Hepatocyte (in vitro differentiated cells): ENCODE data around the gene AKR1B1. TPM values are rescaled to one million over a fixed set of nuclear protein-coding genes. Genes with fewer than 3 reads are reported as not detected.

Experiments used
- DNase-seq: peaks from one replicate; pipeline ENCODE4 v3.0.0-alpha.2; 2016; ENCODE audit warnings: low spot score
- H2AFZ ChIP-seq: fragments of 200-600 bp; sonication (generic); 2 replicates; pipeline ENCODE4 v1.6.0; 2016; ENCODE audit warnings: antibody characterized with exemption, mild to moderate bottlenecking
- H3K27ac ChIP-seq: fragments of 200-600 bp; sonication (generic); 2 replicates; pipeline ENCODE4 v1.5.1; 2016; ENCODE audit warnings: mild to moderate bottlenecking
- H3K27me3 ChIP-seq: fragments of 200-600 bp; sonication (generic); 2 replicates; pipeline ENCODE4 v1.6.1; 2016
- H3K36me3 ChIP-seq: fragments of 200-600 bp; sonication (generic); replicated peaks from 2 replicates; pipeline ENCODE4 v1.5.1; 2016; ENCODE audit warnings: low read depth; ENCODE audit not compliant: insufficient read depth
- H3K4me1 ChIP-seq: fragments of 200-600 bp; sonication (generic); 2 replicates; pipeline ENCODE4 v1.5.1; 2016; ENCODE audit warnings: mild to moderate bottlenecking, moderate library complexity; ENCODE audit not compliant: insufficient read depth
- H3K4me2 ChIP-seq: fragments of 200-600 bp; sonication (generic); 2 replicates; pipeline ENCODE4 v1.6.0; 2016
- H3K4me3 ChIP-seq: fragments of 200-600 bp; sonication (generic); 2 replicates; pipeline ENCODE4 v1.5.1; 2016; ENCODE audit warnings: mild to moderate bottlenecking
- H3K79me2 ChIP-seq: fragments of 200-600 bp; sonication (generic); 2 replicates; pipeline ENCODE4 v1.6.0; 2017; ENCODE audit warnings: mild to moderate bottlenecking
- H3K9me2 ChIP-seq: fragments of 200-600 bp; sonication (generic); replicated peaks from 2 replicates; pipeline ENCODE4 v1.6.0; 2017; ENCODE audit warnings: mild to moderate bottlenecking; ENCODE audit not compliant: insufficient read depth
- H3K9me3 ChIP-seq: fragments of 200-600 bp; sonication (generic); 2 replicates; pipeline ENCODE4 v1.5.1; 2016; ENCODE audit warnings: low read depth, mild to moderate bottlenecking
- H4K20me1 ChIP-seq: fragments of 200-600 bp; sonication (generic); 2 replicates; pipeline ENCODE4 v1.6.0; 2016; ENCODE audit warnings: mild to moderate bottlenecking; ENCODE audit not compliant: insufficient read depth, poor library complexity, severe bottlenecking
- EZH2 ChIP-seq: fragments of 200-600 bp; sonication (generic); IDR thresholded peaks from 2 replicates; pipeline ENCODE4 v1.6.1; 2016; ENCODE audit warnings: antibody characterized with exemption, mild to moderate bottlenecking, borderline replicate concordance
- EZH2phosphoT487 ChIP-seq: fragments of 200-600 bp; sonication (generic); IDR thresholded peaks from one replicate; pipeline ENCODE4 v1.6.1; 2018; ENCODE audit warnings: antibody characterized with exemption, mild to moderate bottlenecking, low read depth, moderate library complexity; ENCODE audit not compliant: unreplicated experiment, severe bottlenecking
- WGBS: methylation state at CpG from one replicate; pipeline ENCODE4 v1.1.6; 2016; ENCODE audit warnings: low lambda C conversion rate; ENCODE audit errors: missing lambda C conversion rate; 5-methylcytosine and 5-hydroxymethylcytosine counted together
- polyA plus RNA-seq: library from polyadenylated mRNA; unstranded; fragments of >200 nt; fragmentation: Nextera tagmentation; extraction: Ambion mirVana; gene quantifications from 2 replicates; pipeline ENCODE4 v1.2.1, GENCODE V29; 2016
- total RNA-seq: library from RNA; depleted of rRNA; stranded (reverse); fragments of >200 nt; gene quantifications from 2 replicates; pipeline ENCODE4 v1.2.3, GENCODE V29; 2014
- TF ChIP-seq, protein P1 (sequence below): fragments of 200-600 bp; sonication (generic); IDR thresholded peaks from 2 replicates; pipeline ENCODE4 v1.5.1; 2016; ENCODE audit warnings: antibody characterized with exemption, mild to moderate bottlenecking; ENCODE audit not compliant: poor library complexity

Gene AKR1B1
- total and polyA plus RNA-seq, 2 experiments from 2014 or later, result 129 to 342 TPM

- TF ChIP-seq, protein P1, sequence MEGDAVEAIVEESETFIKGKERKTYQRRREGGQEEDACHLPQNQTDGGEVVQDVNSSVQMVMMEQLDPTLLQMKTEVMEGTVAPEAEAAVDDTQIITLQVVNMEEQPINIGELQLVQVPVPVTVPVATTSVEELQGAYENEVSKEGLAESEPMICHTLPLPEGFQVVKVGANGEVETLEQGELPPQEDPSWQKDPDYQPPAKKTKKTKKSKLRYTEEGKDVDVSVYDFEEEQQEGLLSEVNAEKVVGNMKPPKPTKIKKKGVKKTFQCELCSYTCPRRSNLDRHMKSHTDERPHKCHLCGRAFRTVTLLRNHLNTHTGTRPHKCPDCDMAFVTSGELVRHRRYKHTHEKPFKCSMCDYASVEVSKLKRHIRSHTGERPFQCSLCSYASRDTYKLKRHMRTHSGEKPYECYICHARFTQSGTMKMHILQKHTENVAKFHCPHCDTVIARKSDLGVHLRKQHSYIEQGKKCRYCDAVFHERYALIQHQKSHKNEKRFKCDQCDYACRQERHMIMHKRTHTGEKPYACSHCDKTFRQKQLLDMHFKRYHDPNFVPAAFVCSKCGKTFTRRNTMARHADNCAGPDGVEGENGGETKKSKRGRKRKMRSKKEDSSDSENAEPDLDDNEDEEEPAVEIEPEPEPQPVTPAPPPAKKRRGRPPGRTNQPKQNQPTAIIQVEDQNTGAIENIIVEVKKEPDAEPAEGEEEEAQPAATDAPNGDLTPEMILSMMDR, result no peak
- TF ChIP-seq EZH2phosphoT487, result no peak
- TF ChIP-seq EZH2, result no peak
- Histone ChIP-seq H3K9me2 (no peaks in the 10 kb centered on the region), H3K4me3 (no peak overlapping the region), H3K9me3 (no peaks in the 10 kb centered on the region), H4K20me1 (no peaks in the 10 kb centered on the region), H3K27ac (no peak overlapping the region), H2AFZ (no peak overlapping the region), H3K36me3 (no peaks in the 10 kb centered on the region), H3K4me2 (no peak overlapping the region), H3K79me2 (peaks cover 12% of the 10 kb centered on the region), H3K4me1 (no peaks in the 10 kb centered on the region), H3K27me3 (no peaks in the 10 kb centered on the region)
- WGBS, result 92% methylated on average over 1 of the region's 1 CpG
- DNase-seq, result no peak
Observed at GRCh38 chr7:134461916-134462315, 3.0 kb upstream of the AKR1B1 start.

DNA sequence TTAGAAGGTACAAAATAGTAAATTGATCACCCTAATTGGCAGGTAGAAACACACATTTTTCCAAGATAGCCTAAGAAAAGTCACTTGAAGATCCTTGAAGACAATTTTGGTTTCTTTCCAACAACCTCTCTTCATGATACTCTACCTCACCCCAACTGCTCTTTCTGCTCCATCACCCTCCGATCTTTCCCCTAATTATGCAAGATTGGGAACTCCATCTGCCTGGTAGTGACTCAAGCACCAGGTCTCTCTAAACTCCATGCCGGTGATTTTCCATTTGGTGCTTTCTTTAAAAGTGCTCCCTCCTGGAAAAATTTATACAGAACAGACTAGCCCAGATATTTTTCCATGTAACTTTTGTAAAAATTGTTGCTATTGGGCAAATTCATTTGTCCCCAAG is 1.1 kb upstream of the AKR1B1 start:
- no peaks in the 10 kb centered on the region for H3K27me3 ChIP-seq
- H3K9me3 ChIP-seq, result no peaks in the 10 kb centered on the region
- peaks cover 18% of the 10 kb centered on the region for H3K79me2 ChIP-seq
- H2AFZ ChIP-seq, result no peak overlapping the region
- no peak overlapping the region for H3K4me3 ChIP-seq
- H4K20me1 ChIP-seq, result no peaks in the 10 kb centered on the region
- peak overlapping the region; percentile 90 for H3K4me2 ChIP-seq
- no peaks in the 10 kb centered on the region for H3K4me1 ChIP-seq
- no peaks in the 10 kb centered on the region for H3K9me2 ChIP-seq
- no peak overlapping the region for H3K27ac ChIP-seq
- DNase-seq, result no peak
- no peaks in the 10 kb centered on the region for H3K36me3 ChIP-seq
- 95% methylated on average over 2 of the region's 2 CpGs for WGBS
- TF ChIP-seq EZH2phosphoT487, result no peak
- TF ChIP-seq EZH2, result no peak
- TF ChIP-seq, protein P1, result no peak

DNA sequence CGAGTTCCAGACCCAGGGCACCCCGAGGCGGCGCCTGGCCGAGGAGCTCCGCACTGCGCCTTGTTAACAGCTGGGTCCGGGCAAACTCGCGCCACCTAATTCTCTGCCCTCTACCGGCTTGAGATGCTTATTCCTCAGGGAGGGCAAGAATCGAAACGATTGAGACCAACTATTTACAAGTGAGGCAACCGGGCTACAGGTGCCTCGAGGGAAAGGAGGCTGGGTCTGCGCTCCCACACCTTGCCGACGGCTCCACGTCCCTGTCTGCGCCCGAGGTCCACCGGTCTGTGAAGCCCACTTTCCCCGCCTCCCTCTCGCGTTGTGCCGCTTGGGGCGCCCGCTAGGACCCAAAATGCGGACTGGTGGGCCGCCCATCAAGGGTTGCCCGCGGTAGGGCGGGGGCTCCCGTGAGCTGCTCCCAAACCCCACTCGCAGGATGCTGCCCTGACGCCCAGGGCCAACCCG is 527 bp downstream of the AKR1B1 start:
- TF ChIP-seq EZH2, result no peak
- no peak for TF ChIP-seq EZH2phosphoT487
- TF ChIP-seq, protein P1, result peak; percentile 24
- Histone ChIP-seq H3K79me2 (peaks cover 22% of the 10 kb centered on the region), H3K27ac (no peak overlapping the region), H3K9me3 (no peaks in the 10 kb centered on the region), H3K36me3 (no peaks in the 10 kb centered on the region), H4K20me1 (no peaks in the 10 kb centered on the region), H2AFZ (peak overlapping the region; percentile 78), H3K9me2 (no peaks in the 10 kb centered on the region), H3K4me1 (no peaks in the 10 kb centered on the region), H3K27me3 (no peaks in the 10 kb centered on the region), H3K4me3 (peak overlapping the region; percentile 62), H3K4me2 (peak overlapping the region; percentile 90)
- DNase-seq, result peak; percentile 63
- 1% methylated on average over 37 of the region's 37 CpGs for WGBS
